ENCODE data around the gene GPS1.

Gene GPS1

GRCh38 chr17:82053130-82053529 is 1.4 kb downstream of the GPS1 start:
- TF ChIP-seq SIN3A (IDR thresholded peaks at IDR 0.05; ENCODE audit: borderline replicate concordance, insufficient read depth, low read length), result no peak
- no peak for TF ChIP-seq TAF1 (IDR thresholded peaks at IDR 0.05; ENCODE audit: borderline replicate concordance, insufficient read depth, low read length)
- TF ChIP-seq REST (IDR thresholded peaks at IDR 0.05; ENCODE audit: insufficient read depth in 1 of 2, low read depth in 2 of 2, low read length in 2 of 2), result no peak
- no peak for TF ChIP-seq FOXP2 (optimal IDR thresholded peaks at IDR 0.05; ENCODE audit: borderline replicate concordance, extremely low read depth, extremely low read length, insufficient read depth)
- TF ChIP-seq POLR2AphosphoS5 (IDR thresholded peaks at IDR 0.05; ENCODE audit: low read depth, low read length), result no peak

GRCh38 chr17:82053556-82054263 is 2.0 kb downstream of the GPS1 start:
- no peak for TF ChIP-seq POLR2AphosphoS5 (IDR thresholded peaks at IDR 0.05; ENCODE audit: low read depth, low read length)
- TF ChIP-seq FOXP2 (optimal IDR thresholded peaks at IDR 0.05; ENCODE audit: borderline replicate concordance, extremely low read depth, extremely low read length, insufficient read depth), result no peak
- TF ChIP-seq REST (IDR thresholded peaks at IDR 0.05; ENCODE audit: insufficient read depth in 1 of 2, low read depth in 2 of 2, low read length in 2 of 2), result no peak
- TF ChIP-seq TAF1 (IDR thresholded peaks at IDR 0.05; ENCODE audit: borderline replicate concordance, insufficient read depth, low read length), result no peak
- no peak for TF ChIP-seq SIN3A (IDR thresholded peaks at IDR 0.05; ENCODE audit: borderline replicate concordance, insufficient read depth, low read length)

- no peak for TF ChIP-seq FOXP2 (optimal IDR thresholded peaks at IDR 0.05; ENCODE audit: borderline replicate concordance, extremely low read depth, extremely low read length, insufficient read depth)
- TF ChIP-seq SIN3A (IDR thresholded peaks at IDR 0.05; ENCODE audit: borderline replicate concordance, insufficient read depth, low read length), result no peak
- TF ChIP-seq REST (IDR thresholded peaks at IDR 0.05; ENCODE audit: insufficient read depth in 1 of 2, low read depth in 2 of 2, low read length in 2 of 2), result no peak
- TF ChIP-seq TAF1 (IDR thresholded peaks at IDR 0.05; ENCODE audit: borderline replicate concordance, insufficient read depth, low read length), result no peak
- TF ChIP-seq POLR2AphosphoS5 (IDR thresholded peaks at IDR 0.05; ENCODE audit: low read depth, low read length), result no peak
These were observed 2.8 kb downstream of the GPS1 start for GRCh38 chr17:82054351-82055022.

- TF ChIP-seq REST (IDR thresholded peaks at IDR 0.05; ENCODE audit: insufficient read depth in 1 of 2, low read depth in 2 of 2, low read length in 2 of 2) (no peak), TAF1 (IDR thresholded peaks at IDR 0.05; ENCODE audit: borderline replicate concordance, insufficient read depth, low read length) (no peak), POLR2AphosphoS5 (IDR thresholded peaks at IDR 0.05; ENCODE audit: low read depth, low read length) (no peak), FOXP2 (optimal IDR thresholded peaks at IDR 0.05; ENCODE audit: borderline replicate concordance, extremely low read depth, extremely low read length, insufficient read depth) (no peak), SIN3A (IDR thresholded peaks at IDR 0.05; ENCODE audit: borderline replicate concordance, insufficient read depth, low read length) (no peak)
These were observed 3.6 kb downstream of the GPS1 start for GRCh38 chr17:82055023-82055964.
